Hepatocyte (in vitro differentiated cells): Measurements from ENCODE around the gene NEDD9.

Experiments used
- EZH2 ChIP-seq: fragments of 200-600 bp; sonication (generic); IDR thresholded peaks from 2 replicates; pipeline ENCODE4 v1.6.1; 2016; ENCODE audit warnings: antibody characterized with exemption, mild to moderate bottlenecking, borderline replicate concordance
- TF ChIP-seq, protein P1 (sequence below): fragments of 200-600 bp; sonication (generic); IDR thresholded peaks from 2 replicates; pipeline ENCODE4 v1.5.1; 2016; ENCODE audit warnings: antibody characterized with exemption, mild to moderate bottlenecking; ENCODE audit not compliant: poor library complexity

GRCh38 chr6:11152581-11152980, 79.9 kb downstream of the NEDD9 start:
- TF ChIP-seq, protein P1, sequence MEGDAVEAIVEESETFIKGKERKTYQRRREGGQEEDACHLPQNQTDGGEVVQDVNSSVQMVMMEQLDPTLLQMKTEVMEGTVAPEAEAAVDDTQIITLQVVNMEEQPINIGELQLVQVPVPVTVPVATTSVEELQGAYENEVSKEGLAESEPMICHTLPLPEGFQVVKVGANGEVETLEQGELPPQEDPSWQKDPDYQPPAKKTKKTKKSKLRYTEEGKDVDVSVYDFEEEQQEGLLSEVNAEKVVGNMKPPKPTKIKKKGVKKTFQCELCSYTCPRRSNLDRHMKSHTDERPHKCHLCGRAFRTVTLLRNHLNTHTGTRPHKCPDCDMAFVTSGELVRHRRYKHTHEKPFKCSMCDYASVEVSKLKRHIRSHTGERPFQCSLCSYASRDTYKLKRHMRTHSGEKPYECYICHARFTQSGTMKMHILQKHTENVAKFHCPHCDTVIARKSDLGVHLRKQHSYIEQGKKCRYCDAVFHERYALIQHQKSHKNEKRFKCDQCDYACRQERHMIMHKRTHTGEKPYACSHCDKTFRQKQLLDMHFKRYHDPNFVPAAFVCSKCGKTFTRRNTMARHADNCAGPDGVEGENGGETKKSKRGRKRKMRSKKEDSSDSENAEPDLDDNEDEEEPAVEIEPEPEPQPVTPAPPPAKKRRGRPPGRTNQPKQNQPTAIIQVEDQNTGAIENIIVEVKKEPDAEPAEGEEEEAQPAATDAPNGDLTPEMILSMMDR = no peak
- no peak for TF ChIP-seq EZH2
